Measurements from ENCODE around the gene TDRD3. TPM values are rescaled to one million over a fixed set of nuclear protein-coding genes. Genes with fewer than 3 reads are reported as not detected.

The TDRD3 gene
- polyA plus RNA-seq, 1 of the 3 experiments (the other 2 are of a cell fraction): 3.8 TPM

DNA sequence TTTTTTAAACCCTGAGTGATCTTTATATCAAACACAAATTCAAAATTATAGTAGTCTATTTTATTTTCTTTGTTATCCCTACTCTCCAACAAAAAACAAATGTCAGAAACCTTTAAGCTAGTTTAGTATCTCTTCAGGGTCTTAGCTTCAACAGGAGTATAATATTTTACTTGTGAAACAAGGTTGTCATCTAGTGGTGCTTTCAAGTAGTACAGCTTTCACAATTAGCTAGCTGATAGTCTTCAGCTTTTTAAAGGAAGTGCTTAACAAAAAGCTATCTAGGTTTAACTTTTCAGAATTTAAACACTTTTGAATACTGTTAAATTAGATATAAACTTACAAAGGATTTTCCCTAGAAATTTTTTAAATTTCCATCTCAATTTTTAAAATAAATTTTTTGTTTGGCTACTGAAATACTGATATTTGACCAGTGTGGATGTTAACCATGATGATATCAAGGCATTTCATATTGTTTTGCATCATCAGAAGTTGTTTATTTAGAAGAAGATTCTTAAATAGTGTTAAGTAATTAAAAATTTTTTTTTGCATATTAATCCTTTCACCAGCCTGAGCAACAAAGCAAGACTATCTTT is 34.2 kb downstream of the TDRD3 start (continued):
- no peak for TF ChIP-seq MEF2A (IDR thresholded peaks at IDR 0.05; ENCODE audit: borderline replicate concordance, low read depth)
- no peak for TF ChIP-seq NFIC (IDR thresholded peaks at IDR 0.05; ENCODE audit: borderline replicate concordance)
- no peak for TF ChIP-seq USF1 (IDR thresholded peaks at IDR 0.05; ENCODE audit: borderline replicate concordance, low read depth)
- no peak for TF ChIP-seq SIN3A (IDR thresholded peaks at IDR 0.05; ENCODE audit: borderline replicate concordance, low read depth, low read length)
- TF ChIP-seq EP300 (IDR thresholded peaks at IDR 0.05; ENCODE audit: borderline replicate concordance in 1 of 2, low read depth in 1 of 2, low read length in 1 of 2): no peak
- TF ChIP-seq GABPA (IDR thresholded peaks at IDR 0.05; ENCODE audit: low read depth): no peak
- no peak for TF ChIP-seq POLR2AphosphoS5 (IDR thresholded peaks at IDR 0.05; ENCODE audit: low read depth, low read length)
- peak; percentile 33; the same call in 1 of the 2 replicates for TF ChIP-seq RFX5 (IDR thresholded peaks at IDR 0.05; ENCODE audit: low read length)
- peak; percentile 69 for TF ChIP-seq SMC3 (IDR thresholded peaks at IDR 0.05; ENCODE audit: low read depth, low read length)
- no peak for TF ChIP-seq TCF12 (IDR thresholded peaks at IDR 0.05)

GRCh38 chr13:60433505-60433904 is 36.5 kb downstream of the TDRD3 start:
- no peak for DNase-seq
- Histone ChIP-seq H3K9me2 (no peaks in the 10 kb centered on the region), H2AFZ (ENCODE audit: low read depth) (no peak overlapping the region), H3K27ac (ENCODE audit: low read depth in 2 of 2, low read length in 1 of 2) (no peak overlapping the region), H3K27me3 (ENCODE audit: insufficient read depth) (no peaks in the 10 kb centered on the region), H3K36me3 (replicated peaks in 1 of 2; ENCODE audit: control insufficient read depth in 1 of 2, insufficient read depth in 2 of 2, low read length in 1 of 2) (no peaks in the 10 kb centered on the region), H3K4me3 (ENCODE audit: low read depth in 2 of 2, low read length in 1 of 2) (no peak overlapping the region), H3K9me3 (no peaks in the 10 kb centered on the region; the same call in 1 of the 2 replicates), H4K20me1 (ENCODE audit: insufficient read depth) (no peaks in the 10 kb centered on the region), H3F3A (replicated peaks; ENCODE audit: insufficient read depth) (no peaks in the 10 kb centered on the region), H3K79me2 (ENCODE audit: insufficient read depth) (peaks cover 5% of the 10 kb centered on the region; the same call in 1 of the 2 replicates), H3K4me2 (no peak overlapping the region), H3K9ac (no peak overlapping the region), H3K4me1 (ENCODE audit: control insufficient read depth in 1 of 2, insufficient read depth in 2 of 2, low read depth in 1 of 2, low read length in 1 of 2) (peaks cover 0 to 5% of the 10 kb centered on the region in 2 experiments; a peak in 2 of 4 replicates)
- ChIA-PET CTCF (interaction anchor here (1.1 kb wide), 1 partner anchor 9 kb away, joined by 3 read pairs; no protein-coding TSS in a partner anchor), POLR2A (no interaction called here)
- no peak for TF ChIP-seq NFIC (IDR thresholded peaks at IDR 0.05; ENCODE audit: borderline replicate concordance)
- TF ChIP-seq FOXJ3 (CRISPR knock-in tag; IDR thresholded peaks at IDR 0.05): no peak
- no peak for TF ChIP-seq CTCF (IDR thresholded peaks at IDR 0.05)
- TF ChIP-seq RAD21 (IDR thresholded peaks at IDR 0.05; ENCODE audit: low read length): no peak
- no peak for TF ChIP-seq GATA2 (CRISPR knock-in tag; IDR thresholded peaks at IDR 0.05)
- TF ChIP-seq GABPA (IDR thresholded peaks at IDR 0.05; ENCODE audit: low read depth): no peak
- TF ChIP-seq, protein P1, sequence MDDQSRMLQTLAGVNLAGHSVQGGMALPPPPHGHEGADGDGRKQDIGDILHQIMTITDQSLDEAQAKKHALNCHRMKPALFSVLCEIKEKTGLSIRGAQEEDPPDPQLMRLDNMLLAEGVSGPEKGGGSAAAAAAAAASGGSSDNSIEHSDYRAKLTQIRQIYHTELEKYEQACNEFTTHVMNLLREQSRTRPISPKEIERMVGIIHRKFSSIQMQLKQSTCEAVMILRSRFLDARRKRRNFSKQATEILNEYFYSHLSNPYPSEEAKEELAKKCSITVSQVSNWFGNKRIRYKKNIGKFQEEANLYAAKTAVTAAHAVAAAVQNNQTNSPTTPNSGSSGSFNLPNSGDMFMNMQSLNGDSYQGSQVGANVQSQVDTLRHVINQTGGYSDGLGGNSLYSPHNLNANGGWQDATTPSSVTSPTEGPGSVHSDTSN (IDR thresholded peaks at IDR 0.05): no peak
- TF ChIP-seq FOXM1 (IDR thresholded peaks at IDR 0.05; ENCODE audit: low read depth): no peak
- no peak for TF ChIP-seq EP300 (IDR thresholded peaks at IDR 0.05; ENCODE audit: borderline replicate concordance in 1 of 2, low read depth in 1 of 2, low read length in 1 of 2)
- no peak for TF ChIP-seq SMC3 (IDR thresholded peaks at IDR 0.05; ENCODE audit: low read depth, low read length)
- TF ChIP-seq EZH2phosphoT487 (IDR thresholded peaks at IDR 0.05; ENCODE audit: borderline replicate concordance, low read depth): no peak
- no peak for TF ChIP-seq MEF2A (IDR thresholded peaks at IDR 0.05; ENCODE audit: borderline replicate concordance, low read depth)
- no peak for TF ChIP-seq NRF1 (IDR thresholded peaks at IDR 0.05; ENCODE audit: low read depth, low read length)
- no peak for TF ChIP-seq ELF1 (IDR thresholded peaks at IDR 0.05)
- WGBS (ENCODE audit: low lambda C conversion rate): 98% methylated on average over 6 of the region's 6 CpGs
